Thymus (tissue), 11 donors: Measurements from ENCODE around the gene ASXL1. TPM values are rescaled to one million over a fixed set of nuclear protein-coding genes. Genes with fewer than 3 reads are reported as not detected.

Source experiments
- DNase-seq, 9 donors: peaks; one replicate each; pipeline ENCODE4 v3.0.0-alpha.2; 2013; ENCODE audit warnings: low spot score in 9 of 9, low read depth in 6 of 9, missing footprints in 1 of 9
- H3K27ac ChIP-seq, 2 donors: one replicate each; pipeline ENCODE4 v1.5.1; 2013; ENCODE audit warnings: control low read depth in 1 of 2, low read depth in 1 of 2, low read length in 1 of 2, mild to moderate bottlenecking in 1 of 2, moderate library complexity in 1 of 2
- H3K27me3 ChIP-seq, 2 donors: one replicate each; pipeline ENCODE4 v1.5.1; 2013; ENCODE audit warnings: low read length in 1 of 2; ENCODE audit not compliant: control insufficient read depth in 2 of 2, insufficient read depth in 1 of 2
- H3K36me3 ChIP-seq, 2 donors: one replicate each; pipeline ENCODE4 v1.5.1; 2013; ENCODE audit warnings: low read length in 1 of 2, mild to moderate bottlenecking in 1 of 2, moderate library complexity in 1 of 2; ENCODE audit not compliant: control insufficient read depth in 2 of 2, insufficient read depth in 2 of 2
- H3K4me1 ChIP-seq, 2 donors: one replicate each; pipeline ENCODE4 v1.5.1; 2013; ENCODE audit warnings: low read length in 2 of 2; ENCODE audit not compliant: control insufficient read depth in 2 of 2, insufficient read depth in 2 of 2
- H3K4me3 ChIP-seq, 2 donors: one replicate each; pipeline ENCODE4 v1.5.1; 2013; ENCODE audit warnings: low read length in 2 of 2, control low read depth in 1 of 2, mild to moderate bottlenecking in 1 of 2
- H3K9me3 ChIP-seq, 2 donors: one replicate each; pipeline ENCODE4 v1.5.1; 2013; ENCODE audit warnings: low read length in 1 of 2, mild to moderate bottlenecking in 1 of 2; ENCODE audit not compliant: control insufficient read depth in 2 of 2, insufficient read depth in 1 of 2
- whole genome bisulfite sequencing: extraction: QIAGEN DNeasy Blood & Tissue Kit; methylation state at CpG from one replicate; pipeline ENCODE4 v1.1.7; 2013; 5-methylcytosine and 5-hydroxymethylcytosine counted together
- polyA plus RNA-seq: library from polyadenylated mRNA; stranded (reverse); fragments of 200-250 nt; gene quantifications from one replicate; pipeline ENCODE4 v1.2.3, GENCODE V29; 2013
- total RNA-seq: library from RNA; stranded (reverse); fragments of 120-200 nt; gene quantifications from one replicate; pipeline ENCODE4 v1.2.4, GENCODE V29; 2013
- donor health status: healthy.

Gene ASXL1
- total and polyA plus RNA-seq, 2 donors, result 34.8 to 40.0 TPM

DNA sequence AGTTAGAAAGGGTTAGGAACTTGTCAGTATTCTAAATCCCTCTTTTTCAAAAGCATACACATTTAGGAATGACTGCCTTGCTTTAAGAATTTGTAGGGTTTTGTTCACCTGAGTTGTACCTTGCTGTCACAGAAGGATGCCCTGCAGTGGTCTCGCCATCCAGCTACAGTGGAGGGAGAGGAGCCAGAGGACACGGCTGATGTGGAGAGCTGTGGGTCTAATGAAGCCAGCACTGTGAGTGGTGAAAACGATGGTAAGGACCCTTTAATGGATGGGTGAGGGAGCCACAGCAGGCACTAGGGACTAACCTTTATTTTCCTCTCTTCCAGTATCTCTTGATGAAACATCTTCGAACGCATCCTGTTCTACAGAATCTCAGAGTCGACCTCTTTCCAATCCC is 69.9 kb downstream of the ASXL1 start:
- WGBS, result 98% methylated on average over 6 of the region's 6 CpGs
- no peak for DNase-seq
- Histone ChIP-seq H3K36me3 (peaks cover 48 to 62% of the 10 kb centered on the region in 2 donors), H3K27me3 (no peaks in the 10 kb centered on the region), H3K9me3 (no peaks in the 10 kb centered on the region), H3K4me3 (no peak overlapping the region), H3K4me1 (no peaks in the 10 kb centered on the region), H3K27ac (no peak overlapping the region)

DNA sequence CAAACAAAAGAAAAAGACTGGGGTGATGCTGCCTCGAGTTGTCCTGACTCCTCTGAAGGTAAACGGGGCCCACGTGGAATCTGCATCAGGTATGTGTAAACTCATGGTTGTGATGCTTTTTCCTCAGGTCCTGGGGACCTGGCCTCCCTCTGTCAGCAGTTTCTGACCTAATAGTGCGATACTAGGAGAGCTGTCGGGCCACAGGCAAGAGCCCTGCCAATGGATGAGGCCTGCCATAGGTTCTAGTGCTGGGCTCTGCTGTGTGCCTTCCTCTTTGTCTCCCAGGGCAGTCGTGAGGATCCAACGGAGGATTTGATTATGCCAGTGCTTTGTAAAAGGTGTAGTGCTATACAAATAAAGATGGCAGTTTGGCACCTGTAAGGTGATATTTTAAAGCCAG is 71.2 kb downstream of the ASXL1 start:
- WGBS, result 97% methylated on average over 7 of the region's 7 CpGs
- Histone ChIP-seq H3K36me3 (peaks cover 61 to 76% of the 10 kb centered on the region in 2 donors), H3K4me1 (no peaks in the 10 kb centered on the region), H3K9me3 (no peaks in the 10 kb centered on the region), H3K4me3 (no peak overlapping the region), H3K27ac (no peak overlapping the region), H3K27me3 (no peaks in the 10 kb centered on the region)
- no peak for DNase-seq

DNA sequence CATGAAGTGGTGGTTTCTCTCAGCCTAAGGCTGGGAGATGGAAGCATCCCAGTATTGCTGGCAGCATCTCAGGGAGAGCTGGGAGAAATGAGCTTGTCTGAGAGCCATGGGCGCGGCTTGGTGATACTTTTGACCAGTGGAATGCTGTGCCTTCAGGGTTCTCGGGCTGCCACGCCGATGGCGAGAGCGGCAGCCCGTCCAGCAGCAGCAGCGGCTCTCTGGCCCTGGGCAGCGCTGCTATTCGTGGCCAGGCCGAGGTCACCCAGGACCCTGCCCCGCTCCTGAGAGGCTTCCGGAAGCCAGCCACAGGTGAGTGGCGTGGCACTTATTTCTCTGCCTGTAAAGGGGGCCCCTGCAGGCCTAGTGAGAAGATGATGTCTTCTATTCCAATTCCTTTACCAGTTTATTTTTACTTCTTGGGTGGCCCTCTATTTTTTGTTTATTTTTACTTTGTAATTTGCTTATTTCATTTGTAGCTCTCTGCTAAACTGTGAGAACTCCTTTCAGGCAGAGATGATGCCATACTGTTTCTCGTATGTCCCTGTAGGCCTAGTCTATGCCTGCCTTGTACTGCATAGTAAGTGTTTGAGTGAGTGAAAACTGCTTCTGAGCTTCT is 71.7 kb downstream of the ASXL1 start:
- Histone ChIP-seq H3K27ac (no peak overlapping the region), H3K4me1 (no peaks in the 10 kb centered on the region), H3K4me3 (no peak overlapping the region), H3K27me3 (no peaks in the 10 kb centered on the region), H3K9me3 (no peaks in the 10 kb centered on the region), H3K36me3 (peaks cover 66 to 81% of the 10 kb centered on the region in 2 donors)
- no peak for DNase-seq
- WGBS, result 99% methylated on average over 16 of the region's 16 CpGs

DNA sequence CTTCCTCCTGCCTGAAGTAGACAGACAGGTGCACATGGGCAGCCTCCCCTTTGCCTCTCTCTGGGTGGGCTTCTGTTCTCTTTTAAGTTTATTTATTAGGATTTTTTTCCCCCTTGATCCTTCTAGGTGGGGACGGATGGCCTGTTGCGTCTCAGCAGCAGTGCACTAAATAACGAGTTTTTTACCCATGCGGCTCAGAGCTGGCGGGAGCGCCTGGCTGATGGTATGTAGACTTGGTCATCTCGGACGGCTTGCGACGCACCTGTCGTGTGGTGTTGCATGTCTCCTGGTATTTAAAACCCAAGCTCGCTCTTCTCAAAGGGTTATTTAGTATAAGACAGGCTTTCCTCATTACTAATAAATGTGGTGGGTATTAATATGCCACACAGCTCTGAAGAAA is 73.3 kb downstream of the ASXL1 start:
- 98% methylated on average over 12 of the region's 12 CpGs for WGBS
- Histone ChIP-seq H3K9me3 (no peaks in the 10 kb centered on the region), H3K36me3 (peaks cover 82 to 97% of the 10 kb centered on the region in 2 donors), H3K27ac (no peak overlapping the region), H3K4me3 (no peak overlapping the region), H3K4me1 (no peaks in the 10 kb centered on the region), H3K27me3 (no peaks in the 10 kb centered on the region)
- no peak for DNase-seq

DNA sequence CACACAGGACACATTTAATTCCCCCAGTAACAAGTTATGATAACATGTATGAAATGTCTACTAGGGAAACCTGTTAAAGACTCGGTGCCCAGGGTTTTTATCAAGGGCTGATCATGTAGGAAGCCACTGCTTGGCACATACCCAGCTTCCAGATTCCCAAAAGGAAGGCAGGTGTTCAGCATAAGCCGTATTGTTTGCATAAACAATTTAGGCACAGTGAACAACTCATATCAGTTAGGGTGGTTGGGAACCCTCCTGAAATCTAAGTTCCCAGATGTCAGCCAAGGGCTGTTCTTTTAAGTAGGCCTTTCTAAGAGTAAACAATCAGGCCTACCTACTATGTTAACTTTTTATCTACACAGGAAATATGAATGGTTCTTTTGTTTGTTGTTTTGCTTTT is 74.1 kb downstream of the ASXL1 start:
- WGBS, result 97% methylated on average over 2 of the region's 2 CpGs
- H3K27ac ChIP-seq, result no peak overlapping the region
- H3K36me3 ChIP-seq, result peaks cover 87 to 99% of the 10 kb centered on the region in 2 donors
- H3K4me1 ChIP-seq, result no peaks in the 10 kb centered on the region
- no peaks in the 10 kb centered on the region for H3K27me3 ChIP-seq
- DNase-seq, result no peak
- no peaks in the 10 kb centered on the region for H3K9me3 ChIP-seq
- no peak overlapping the region for H3K4me3 ChIP-seq

DNA sequence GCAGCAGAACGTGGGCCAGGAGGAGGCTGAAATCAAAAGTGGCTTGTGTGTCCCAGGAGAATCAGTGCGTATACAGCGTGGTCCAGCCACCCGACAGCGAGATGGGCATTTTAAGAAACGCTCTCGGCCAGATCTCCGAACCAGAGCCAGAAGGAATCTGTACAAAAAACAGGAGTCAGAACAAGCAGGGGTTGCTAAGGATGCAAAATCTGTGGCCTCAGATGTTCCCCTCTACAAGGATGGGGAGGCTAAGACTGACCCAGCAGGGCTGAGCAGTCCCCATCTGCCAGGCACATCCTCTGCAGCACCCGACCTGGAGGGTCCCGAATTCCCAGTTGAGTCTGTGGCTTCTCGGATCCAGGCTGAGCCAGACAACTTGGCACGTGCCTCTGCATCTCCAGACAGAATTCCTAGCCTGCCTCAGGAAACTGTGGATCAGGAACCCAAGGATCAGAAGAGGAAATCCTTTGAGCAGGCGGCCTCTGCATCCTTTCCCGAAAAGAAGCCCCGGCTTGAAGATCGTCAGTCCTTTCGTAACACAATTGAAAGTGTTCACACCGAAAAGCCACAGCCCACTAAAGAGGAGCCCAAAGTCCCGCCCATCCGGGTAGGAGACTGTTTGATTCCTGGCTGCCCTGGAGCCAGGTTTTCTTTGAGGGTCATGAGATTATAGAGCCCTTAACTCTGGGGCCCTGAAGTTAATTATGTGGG is 75.3 kb downstream of the ASXL1 start:
- Histone ChIP-seq H3K9me3 (no peaks in the 10 kb centered on the region), H3K4me3 (no peak overlapping the region), H3K27ac (no peak overlapping the region), H3K4me1 (no peaks in the 10 kb centered on the region), H3K27me3 (no peaks in the 10 kb centered on the region), H3K36me3 (peaks cover 88 to 99% of the 10 kb centered on the region in 2 donors)
- no peak for DNase-seq
- 97% methylated on average over 20 of the region's 20 CpGs for WGBS

DNA sequence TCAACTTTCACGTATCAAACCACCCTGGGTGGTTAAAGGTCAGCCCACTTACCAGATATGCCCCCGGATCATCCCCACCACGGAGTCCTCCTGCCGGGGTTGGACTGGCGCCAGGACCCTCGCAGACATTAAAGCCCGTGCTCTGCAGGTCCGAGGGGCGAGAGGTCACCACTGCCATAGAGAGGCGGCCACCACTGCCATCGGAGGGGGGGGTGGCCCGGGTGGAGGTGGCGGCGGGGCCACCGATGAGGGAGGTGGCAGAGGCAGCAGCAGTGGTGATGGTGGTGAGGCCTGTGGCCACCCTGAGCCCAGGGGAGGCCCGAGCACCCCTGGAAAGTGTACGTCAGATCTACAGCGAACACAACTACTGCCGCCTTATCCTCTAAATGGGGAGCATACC is 76.3 kb downstream of the ASXL1 start:
- Histone ChIP-seq H3K4me3 (no peak overlapping the region), H3K4me1 (no peaks in the 10 kb centered on the region), H3K36me3 (peaks cover 89 to 98% of the 10 kb centered on the region in 2 donors), H3K27ac (no peak overlapping the region), H3K27me3 (no peaks in the 10 kb centered on the region), H3K9me3 (no peaks in the 10 kb centered on the region)
- DNase-seq, result no peak
- WGBS, result 98% methylated on average over 19 of the region's 19 CpGs

DNA sequence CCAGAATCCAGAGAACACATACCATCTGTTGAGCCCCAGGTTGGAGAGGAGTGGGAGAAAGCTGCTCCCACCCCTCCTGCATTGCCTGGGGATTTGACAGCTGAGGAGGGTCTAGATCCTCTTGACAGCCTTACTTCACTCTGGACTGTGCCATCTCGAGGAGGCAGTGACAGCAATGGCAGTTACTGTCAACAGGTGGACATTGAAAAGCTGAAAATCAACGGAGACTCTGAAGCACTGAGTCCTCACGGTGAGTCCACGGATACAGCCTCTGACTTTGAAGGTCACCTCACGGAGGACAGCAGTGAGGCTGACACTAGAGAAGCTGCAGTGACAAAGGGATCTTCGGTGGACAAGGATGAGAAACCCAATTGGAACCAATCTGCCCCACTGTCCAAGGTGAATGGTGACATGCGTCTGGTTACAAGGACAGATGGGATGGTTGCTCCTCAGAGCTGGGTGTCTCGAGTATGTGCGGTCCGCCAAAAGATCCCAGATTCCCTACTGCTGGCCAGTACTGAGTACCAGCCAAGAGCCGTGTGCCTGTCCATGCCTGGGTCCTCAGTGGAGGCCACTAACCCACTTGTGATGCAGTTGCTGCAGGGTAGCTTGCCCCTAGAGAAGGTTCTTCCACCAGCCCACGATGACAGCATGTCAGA is 77.4 kb downstream of the ASXL1 start:
- H3K27ac ChIP-seq, result no peak overlapping the region
- WGBS, result 99% methylated on average over 12 of the region's 12 CpGs
- DNase-seq, result no peak
- H3K4me3 ChIP-seq, result no peak overlapping the region
- no peaks in the 10 kb centered on the region for H3K4me1 ChIP-seq
- no peaks in the 10 kb centered on the region for H3K9me3 ChIP-seq
- no peaks in the 10 kb centered on the region for H3K27me3 ChIP-seq
- H3K36me3 ChIP-seq, result peaks cover 84 to 99% of the 10 kb centered on the region in 2 donors

DNA sequence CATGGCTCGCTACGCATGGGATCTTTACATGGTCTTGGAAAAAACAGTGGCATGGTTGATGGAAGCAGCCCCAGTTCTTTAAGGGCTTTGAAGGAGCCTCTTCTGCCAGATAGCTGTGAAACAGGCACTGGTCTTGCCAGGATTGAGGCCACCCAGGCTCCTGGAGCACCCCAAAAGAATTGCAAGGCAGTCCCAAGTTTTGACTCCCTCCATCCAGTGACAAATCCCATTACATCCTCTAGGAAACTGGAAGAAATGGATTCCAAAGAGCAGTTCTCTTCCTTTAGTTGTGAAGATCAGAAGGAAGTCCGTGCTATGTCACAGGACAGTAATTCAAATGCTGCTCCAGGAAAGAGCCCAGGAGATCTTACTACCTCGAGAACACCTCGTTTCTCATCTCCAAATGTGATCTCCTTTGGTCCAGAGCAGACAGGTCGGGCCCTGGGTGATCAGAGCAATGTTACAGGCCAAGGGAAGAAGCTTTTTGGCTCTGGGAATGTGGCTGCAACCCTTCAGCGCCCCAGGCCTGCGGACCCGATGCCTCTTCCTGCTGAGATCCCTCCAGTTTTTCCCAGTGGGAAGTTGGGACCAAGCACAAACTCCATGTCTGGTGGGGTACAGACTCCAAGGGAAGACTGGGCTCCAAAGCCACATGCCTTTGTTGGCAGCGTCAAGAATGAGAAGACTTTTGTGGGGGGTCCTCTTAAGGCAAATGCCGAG is 78.2 kb downstream of the ASXL1 start:
- H3K4me1 ChIP-seq, result no peaks in the 10 kb centered on the region
- DNase-seq, result no peak
- H3K4me3 ChIP-seq, result no peak overlapping the region
- 99% methylated on average over 11 of the region's 11 CpGs for WGBS
- H3K9me3 ChIP-seq, result no peaks in the 10 kb centered on the region
- H3K36me3 ChIP-seq, result peaks cover 81 to 99% of the 10 kb centered on the region in 2 donors
- no peaks in the 10 kb centered on the region for H3K27me3 ChIP-seq
- H3K27ac ChIP-seq, result no peak overlapping the region
